H7 (cell line): ENCODE results near the gene RPS21. TPM values are rescaled to one million over a fixed set of nuclear protein-coding genes. Genes with fewer than 3 reads are reported as not detected.
A peak's percentile ranks its signal among the peaks of the same experiment; 100 is the strongest.

ENCODE experiments used
- DNase-seq: peaks from one replicate; pipeline ENCODE4 v3.0.0; 2012
- H3K27me3 ChIP-seq: 2 replicates; pipeline ENCODE4 v1.6.0; 2011; ENCODE audit warnings: mild to moderate bottlenecking, low read length; ENCODE audit not compliant: control insufficient read depth, insufficient read depth
- H3K36me3 ChIP-seq: replicated peaks from 2 replicates; pipeline ENCODE4 v1.5.1; 2011; ENCODE audit warnings: low read length; ENCODE audit not compliant: control insufficient read depth, insufficient read depth
- H3K4me3 ChIP-seq: 2 replicates; pipeline ENCODE4 v1.5.1; 2011; ENCODE audit warnings: low read depth, mild to moderate bottlenecking, control low read depth, low read length, moderate library complexity; ENCODE audit not compliant: insufficient read depth
- total RNA-seq: library from RNA; depleted of rRNA; stranded (reverse); fragments of >200 nt; shearing (Covaris generic); gene quantifications from 2 replicates; pipeline ENCODE4 v1.2.3, GENCODE V29; 2014

RPS21 gene
- total RNA-seq, 1 experiment from 2014 or later = 1,118 TPM

GRCh38 chr20:62391165-62392076, 4.5 kb downstream of the RPS21 start:
- Histone ChIP-seq H3K4me3 (no peak overlapping the region), H3K27me3 (no peaks in the 10 kb centered on the region), H3K36me3 (peaks cover 17% of the 10 kb centered on the region)
- DNase-seq = no peak

- no peak overlapping the region for H3K4me3 ChIP-seq
- no peak for DNase-seq
- no peaks in the 10 kb centered on the region for H3K27me3 ChIP-seq
- H3K36me3 ChIP-seq = peaks cover 17% of the 10 kb centered on the region
These were observed 5.1 kb downstream of the RPS21 start for GRCh38 chr20:62392077-62392418.

- Histone ChIP-seq H3K27me3 (no peaks in the 10 kb centered on the region), H3K36me3 (peaks cover 15% of the 10 kb centered on the region), H3K4me3 (no peak overlapping the region)
- no peak for DNase-seq
These were observed 5.9 kb downstream of the RPS21 start for GRCh38 chr20:62392621-62393334.

- Histone ChIP-seq H3K4me3 (no peak overlapping the region), H3K27me3 (no peaks in the 10 kb centered on the region), H3K36me3 (peaks cover 10% of the 10 kb centered on the region)
- DNase-seq = no peak
These were observed 6.4 kb downstream of the RPS21 start for GRCh38 chr20:62393335-62393665.

- DNase-seq = no peak
- Histone ChIP-seq H3K4me3 (no peak overlapping the region), H3K27me3 (no peaks in the 10 kb centered on the region), H3K36me3 (peaks cover 5% of the 10 kb centered on the region)
These were observed 6.9 kb downstream of the RPS21 start for GRCh38 chr20:62393830-62394229.

GRCh38 chr20:62394248-62395245, 7.6 kb downstream of the RPS21 start:
- no peak for DNase-seq
- Histone ChIP-seq H3K27me3 (no peaks in the 10 kb centered on the region), H3K36me3 (peaks cover under 1% of the 10 kb centered on the region; the same call in 1 of the 2 replicates), H3K4me3 (no peak overlapping the region)

- Histone ChIP-seq H3K36me3 (no peaks in the 10 kb centered on the region; the same call in 1 of the 2 replicates), H3K27me3 (no peaks in the 10 kb centered on the region), H3K4me3 (no peak overlapping the region)
- no peak for DNase-seq
These were observed 8.7 kb downstream of the RPS21 start for GRCh38 chr20:62395311-62396242.

GRCh38 chr20:62396367-62397239, 9.7 kb downstream of the RPS21 start:
- Histone ChIP-seq H3K27me3 (no peaks in the 10 kb centered on the region), H3K4me3 (no peak overlapping the region), H3K36me3 (no peaks in the 10 kb centered on the region; the same call in 1 of the 2 replicates)
- DNase-seq = no peak

GRCh38 chr20:62398120-62398821, 11.4 kb downstream of the RPS21 start:
- Histone ChIP-seq H3K27me3 (no peaks in the 10 kb centered on the region), H3K36me3 (no peaks in the 10 kb centered on the region), H3K4me3 (no peak overlapping the region)
- DNase-seq = no peak

- Histone ChIP-seq H3K36me3 (no peaks in the 10 kb centered on the region), H3K4me3 (no peak overlapping the region), H3K27me3 (no peaks in the 10 kb centered on the region)
- DNase-seq = no peak
These were observed 13.1 kb downstream of the RPS21 start for GRCh38 chr20:62400021-62400420.

GRCh38 chr20:62400541-62400940, 13.6 kb downstream of the RPS21 start:
- no peak for DNase-seq
- Histone ChIP-seq H3K27me3 (no peaks in the 10 kb centered on the region), H3K36me3 (no peaks in the 10 kb centered on the region), H3K4me3 (no peak overlapping the region)

GRCh38 chr20:62401331-62401779, 14.5 kb downstream of the RPS21 start:
- DNase-seq = peak; percentile 96
- Histone ChIP-seq H3K4me3 (no peak overlapping the region), H3K36me3 (no peaks in the 10 kb centered on the region)

More at GRCh38 chr20:62401331-62401779, 14.5 kb downstream of the RPS21 start:
- no peaks in the 10 kb centered on the region for H3K27me3 ChIP-seq
